Activated B cell treated with CpG ODN at 0.5 μM for 24 hours (primary cell): ENCODE data around the gene CD80. TPM values are rescaled to one million over a fixed set of nuclear protein-coding genes. Genes with fewer than 3 reads are reported as not detected.

Experiments used
- ATAC-seq: fragments of 200-7000 bp; cut with Tn5 transposase; one replicate; pipeline ENCODE4 v1.10.0; 2021; ENCODE audit warnings: low read depth, mild to moderate bottlenecking, moderate library complexity
- CTCF ChIA-PET: fragments of 350-600 bp; sonication (Branson Sonifier 250); formaldehyde crosslinking; loops from one replicate; lab custom pipeline; 2021; ENCODE audit warnings: antibody characterized with exemption; lab: Charles Lee
- POLR2A ChIA-PET: fragments of 350-600 bp; sonication (Branson Sonifier 250); formaldehyde crosslinking; loops from one replicate; lab custom pipeline; 2021; ENCODE audit warnings: antibody characterized with exemption; lab: Charles Lee
- DNase-seq: peaks from one replicate; pipeline ENCODE4 v3.0.0; 2022
- H3K27ac Mint-ChIP-seq: one replicate; pipeline ENCODE4 v1.8.0; 2020; ENCODE audit warnings: mixed read lengths
- H3K27me3 Mint-ChIP-seq: one replicate; pipeline ENCODE4 v1.8.0; 2021; ENCODE audit warnings: mixed read lengths
- H3K36me3 Mint-ChIP-seq: one replicate; pipeline ENCODE4 v1.8.0; 2021; ENCODE audit warnings: low read depth, mixed read lengths
- H3K4me1 Mint-ChIP-seq: one replicate; pipeline ENCODE4 v1.8.0; 2021; ENCODE audit warnings: mixed read lengths
- H3K4me3 Mint-ChIP-seq: one replicate; pipeline ENCODE4 v1.8.0; 2020; ENCODE audit warnings: mild to moderate bottlenecking, mixed read lengths
- H3K9me3 Mint-ChIP-seq: one replicate; pipeline ENCODE4 v1.8.0; 2020; ENCODE audit warnings: mixed read lengths
- CTCF ChIP-seq: fragments of 200-600 bp; IDR thresholded peaks from one replicate; pipeline ENCODE4 v1.8.0; 2022; ENCODE audit warnings: antibody characterized with exemption, mild to moderate bottlenecking
- intact Hi-C: fragments of 100-400 bp; cut with micrococcal nuclease; formaldehyde crosslinking; loops from one replicate; pipeline ENCODE4 v1.15.1; 2024
- total RNA-seq: library from RNA; stranded (reverse); gene quantifications from 2 replicates; pipeline ENCODE4 v1.2.3, GENCODE V29; 2022

CD80 gene
- total RNA-seq, 1 donor from 2014 or later: 88.1 TPM

DNA sequence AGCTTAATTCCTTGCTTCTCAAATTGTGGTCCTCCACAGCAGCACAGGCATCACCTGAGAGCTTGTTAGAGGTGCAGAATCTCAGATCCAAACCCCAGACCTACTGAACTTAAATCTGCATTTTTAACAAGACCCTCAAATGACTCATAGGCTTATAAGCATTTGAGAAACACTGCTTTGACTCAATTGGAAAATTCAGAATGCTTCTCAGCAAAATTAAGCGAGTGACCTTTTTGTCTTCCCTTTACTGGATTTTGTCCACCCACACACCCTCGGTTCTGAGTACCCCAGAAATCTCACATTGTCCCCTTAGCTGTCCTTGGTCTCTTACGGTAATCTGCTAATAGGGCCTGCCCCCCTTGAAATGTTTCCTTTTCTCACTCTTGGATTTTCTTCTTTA, 17.9 kb downstream of the CD80 start:
- DNase-seq (no peak), ATAC-seq (no peak)
- ChIA-PET CTCF (no interaction called here), POLR2A (interaction anchor here (0.7 to 1.5 kb wide), 4 partner anchors 9 to 15 kb away, joined by 3 to 5 read pairs (median 4); no protein-coding TSS in a partner anchor)
- H3K36me3 Mint-ChIP-seq: peaks cover 88% of the 10 kb centered on the region
- H3K9me3 Mint-ChIP-seq: no peaks in the 10 kb centered on the region
- H3K27me3 Mint-ChIP-seq: no peaks in the 10 kb centered on the region
- TF ChIP-seq CTCF: no peak
- peak overlapping the region; percentile 77 for H3K27ac Mint-ChIP-seq
- peak overlapping the region; percentile 33 for H3K4me3 Mint-ChIP-seq
- H3K4me1 Mint-ChIP-seq: peaks cover 77% of the 10 kb centered on the region
- intact Hi-C loops: no loop called here

DNA sequence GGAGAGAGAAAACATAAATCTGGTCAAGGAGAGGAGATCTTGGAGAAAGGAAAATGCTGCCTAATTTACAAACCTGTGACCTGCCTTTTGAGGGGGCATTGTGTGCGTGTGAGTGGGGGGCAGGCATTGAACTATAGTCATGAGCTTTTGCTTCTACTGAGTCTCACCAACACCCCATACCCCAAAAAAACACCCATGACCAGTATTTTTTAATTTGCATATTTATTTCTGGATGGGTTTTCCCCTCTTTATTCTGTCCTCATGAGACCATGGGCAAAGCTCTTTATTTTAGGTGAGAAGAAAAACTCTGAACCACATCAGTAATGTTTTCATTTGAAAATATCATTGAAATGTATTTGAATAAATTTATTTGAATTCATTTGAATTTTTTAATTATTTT, 20.6 kb downstream of the CD80 start:
- intact Hi-C loops: loop anchor here (1.0 to 2.0 kb wide), 4 partner anchors 12 to 40 kb away; partner anchors contain the start of genes CD80 and TIMMDC1
- DNase-seq (no peak), ATAC-seq (peak; percentile 82)
- ChIA-PET CTCF (interaction anchor here (1.0 to 1.2 kb wide), 2 partner anchors 21 to 298 kb away, joined by 3 to 4 read pairs; partner anchors contain the start of gene CD80), POLR2A (interaction anchor here (0.7 to 2.4 kb wide), 15 partner anchors 11 to 557 kb away, joined by 3 to 20 read pairs (median 6); partner anchors contain the start of genes ADPRH, CD80, COX17 and TIMMDC1)
- H3K4me3 Mint-ChIP-seq: peak overlapping the region; percentile 42
- no peaks in the 10 kb centered on the region for H3K27me3 Mint-ChIP-seq
- peaks cover 63% of the 10 kb centered on the region for H3K4me1 Mint-ChIP-seq
- TF ChIP-seq CTCF: no peak
- no peaks in the 10 kb centered on the region for H3K9me3 Mint-ChIP-seq
- H3K36me3 Mint-ChIP-seq: peaks cover 77% of the 10 kb centered on the region
- H3K27ac Mint-ChIP-seq: peak overlapping the region; percentile 89

DNA sequence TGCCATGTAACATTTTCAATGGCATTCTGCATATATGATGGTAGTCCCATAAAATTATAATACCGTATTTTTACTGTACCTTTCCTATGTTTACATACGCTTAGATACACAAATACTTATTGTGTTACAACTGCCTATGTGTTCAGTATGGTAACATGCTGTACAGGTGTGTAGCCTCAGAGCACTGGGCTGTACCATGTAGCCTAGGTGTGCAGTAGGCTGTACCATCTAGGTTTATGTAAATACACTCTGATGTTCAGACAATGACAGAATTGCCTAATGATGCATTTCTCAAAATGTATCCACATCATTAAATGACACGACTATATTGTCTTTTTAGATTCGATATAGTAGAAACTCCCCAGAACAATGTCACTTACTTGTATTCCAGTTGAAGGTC, 22.7 kb downstream of the CD80 start:
- peaks cover 54% of the 10 kb centered on the region for H3K4me1 Mint-ChIP-seq
- H3K36me3 Mint-ChIP-seq: peaks cover 79% of the 10 kb centered on the region
- intact Hi-C loops: no loop called here
- ATAC-seq (no peak), DNase-seq (no peak)
- no peaks in the 10 kb centered on the region for H3K9me3 Mint-ChIP-seq
- H3K4me3 Mint-ChIP-seq: no peak overlapping the region
- no peak for TF ChIP-seq CTCF
- no peaks in the 10 kb centered on the region for H3K27me3 Mint-ChIP-seq
- CTCF ChIA-PET: interaction anchor here (1.2 kb wide), 1 partner anchor 23 kb away, joined by 5 read pairs; the partner anchor contains the start of gene CD80
- H3K27ac Mint-ChIP-seq: no peak overlapping the region
- POLR2A ChIA-PET: interaction anchor here (0.7 to 1.2 kb wide), 3 partner anchors 17 to 140 kb away, joined by 3 to 4 read pairs (median 3); partner anchors contain the start of gene COX17

DNA sequence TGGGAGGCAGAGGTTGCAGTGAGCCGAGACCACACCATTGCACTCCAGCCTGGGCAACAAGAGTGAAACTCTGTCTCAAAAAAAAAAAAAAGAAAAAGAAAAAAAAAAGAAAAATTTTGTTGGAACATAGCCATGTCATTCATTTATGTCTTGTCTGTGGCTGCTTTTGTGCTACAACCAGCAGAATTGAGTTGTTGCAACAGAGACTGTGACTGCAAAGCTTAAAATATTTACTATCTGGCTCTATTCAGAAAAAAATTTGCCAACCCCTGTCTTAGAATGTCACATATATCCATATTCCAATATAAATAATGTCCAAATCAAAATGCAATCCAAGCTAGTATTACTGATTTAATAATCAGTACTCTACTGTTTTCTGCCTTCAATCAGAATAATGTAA, 25.1 kb downstream of the CD80 start:
- H3K4me1 Mint-ChIP-seq: peaks cover 38% of the 10 kb centered on the region
- intact Hi-C loops: no loop called here
- peaks cover 80% of the 10 kb centered on the region for H3K36me3 Mint-ChIP-seq
- no peak for DNase-seq
- H3K27me3 Mint-ChIP-seq: no peaks in the 10 kb centered on the region
- ATAC-seq: no peak
- ChIA-PET CTCF (no interaction called here), POLR2A (interaction anchor here (0.7 kb wide), 1 partner anchor 21 kb away, joined by 5 read pairs; no protein-coding TSS in a partner anchor)
- no peak overlapping the region for H3K27ac Mint-ChIP-seq
- no peak overlapping the region for H3K4me3 Mint-ChIP-seq
- no peaks in the 10 kb centered on the region for H3K9me3 Mint-ChIP-seq
- no peak for TF ChIP-seq CTCF

GRCh38 chr3:119531151-119531550, 28.3 kb downstream of the CD80 start:
- DNase-seq: no peak
- peak overlapping the region; percentile 41 for H3K27ac Mint-ChIP-seq
- no peak for ATAC-seq
- peaks cover 15% of the 10 kb centered on the region for H3K4me1 Mint-ChIP-seq
- TF ChIP-seq CTCF: no peak
- intact Hi-C loops: no loop called here
- POLR2A ChIA-PET: no interaction called here
- peaks cover 86% of the 10 kb centered on the region for H3K36me3 Mint-ChIP-seq
- CTCF ChIA-PET: interaction anchor here (1.1 kb wide), 1 partner anchor 132 kb away, joined by 3 read pairs; no protein-coding TSS in a partner anchor
- no peaks in the 10 kb centered on the region for H3K9me3 Mint-ChIP-seq
- H3K27me3 Mint-ChIP-seq: no peaks in the 10 kb centered on the region
- no peak overlapping the region for H3K4me3 Mint-ChIP-seq
